ENCODE measurements around the gene ANXA3. TPM values are rescaled to one million over a fixed set of nuclear protein-coding genes. Genes with fewer than 3 reads are reported as not detected.

Gene ANXA3
- total RNA-seq, 3 donors from 2014 or later, result 37.6 to 170 (median 95.7) TPM

DNA sequence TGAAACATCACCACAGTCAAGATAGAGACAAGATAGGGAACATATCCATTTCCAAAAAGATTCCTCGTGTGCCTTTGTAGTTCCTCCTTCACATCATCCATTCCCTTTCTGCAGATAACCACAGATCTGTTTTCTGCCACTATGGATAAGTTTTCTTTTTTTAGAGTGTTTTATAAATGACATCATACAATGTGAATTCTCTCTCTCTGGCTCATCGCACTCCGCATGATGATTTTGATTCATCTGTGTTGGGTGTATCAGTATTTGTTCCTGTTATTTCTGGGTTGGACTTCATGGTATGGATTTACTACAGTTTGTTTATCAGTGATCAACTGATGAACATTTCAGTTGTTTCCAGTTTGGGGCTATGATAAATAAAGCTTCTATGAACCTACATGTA is 23.2 kb upstream of the ANXA3 start:
- H3K9me3 ChIP-seq, result no peaks in the 10 kb centered on the region
- DNase-seq (ENCODE audit: low spot score in 2 of 2), result no peak
- TF ChIP-seq CTCF (IDR thresholded peaks at IDR 0.05), result no peak
- no peak for TF ChIP-seq POLR2A (IDR thresholded peaks at IDR 0.05)
- TF ChIP-seq POLR2AphosphoS5 (IDR thresholded peaks at IDR 0.05), result no peak
- H3K4me3 ChIP-seq, result no peak overlapping the region
- no peaks in the 10 kb centered on the region for H3K4me1 ChIP-seq
- no peaks in the 10 kb centered on the region for H3K27me3 ChIP-seq
- H3K27ac ChIP-seq, result no peak overlapping the region
- intact Hi-C loops (cut with DNase I; ENCODE audit: low total_unique reads), result no loop called here
- H3K36me3 ChIP-seq, result no peaks in the 10 kb centered on the region

DNA sequence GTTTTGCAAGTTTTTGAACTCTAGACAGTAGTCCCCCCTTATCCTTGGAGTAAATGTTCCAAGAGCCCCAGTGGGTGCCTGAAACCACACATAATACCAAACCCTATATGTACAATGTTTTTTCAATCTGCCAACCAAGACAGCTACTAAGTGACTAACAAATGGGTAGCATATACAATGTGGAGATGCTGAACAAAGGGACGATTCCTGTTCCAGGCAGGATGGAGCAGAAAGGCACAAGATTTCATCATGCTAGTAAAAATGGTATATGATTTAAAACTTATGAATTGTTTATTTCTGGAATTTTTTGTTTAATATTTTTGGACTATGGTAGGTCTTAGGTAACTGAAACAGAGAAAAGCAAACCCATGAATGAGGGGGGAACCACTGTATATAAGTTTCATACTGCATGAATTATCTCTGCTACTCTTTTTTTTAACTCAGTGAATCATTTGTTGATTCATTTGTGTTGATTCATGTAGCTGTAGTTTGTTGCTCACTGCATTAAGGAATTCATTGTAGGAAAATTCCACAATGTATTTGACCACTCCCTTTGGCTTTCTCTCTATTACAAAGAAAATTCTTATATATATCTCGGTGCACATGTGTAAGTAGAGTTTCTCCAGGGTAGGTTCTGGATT is 21.9 kb upstream of the ANXA3 start:
- H3K4me3 ChIP-seq, result no peak overlapping the region
- intact Hi-C loops (cut with DNase I; ENCODE audit: low total_unique reads), result no loop called here
- TF ChIP-seq POLR2AphosphoS5 (IDR thresholded peaks at IDR 0.05), result no peak
- TF ChIP-seq CTCF (IDR thresholded peaks at IDR 0.05), result no peak
- no peak for TF ChIP-seq POLR2A (IDR thresholded peaks at IDR 0.05)
- no peak for DNase-seq (ENCODE audit: low spot score in 2 of 2)
- no peak overlapping the region for H3K27ac ChIP-seq
- no peaks in the 10 kb centered on the region for H3K27me3 ChIP-seq
- no peaks in the 10 kb centered on the region for H3K4me1 ChIP-seq
- no peaks in the 10 kb centered on the region for H3K36me3 ChIP-seq
- no peaks in the 10 kb centered on the region for H3K9me3 ChIP-seq

GRCh38 chr4:78532046-78532445 is 19.5 kb upstream of the ANXA3 start:
- H3K4me3 ChIP-seq, result no peak overlapping the region
- no peak for TF ChIP-seq POLR2A (IDR thresholded peaks at IDR 0.05)
- no peak for TF ChIP-seq CTCF (IDR thresholded peaks at IDR 0.05)
- no peak for TF ChIP-seq POLR2AphosphoS5 (IDR thresholded peaks at IDR 0.05)
- intact Hi-C loops (cut with DNase I; ENCODE audit: low total_unique reads), result no loop called here
- H3K4me1 ChIP-seq, result no peaks in the 10 kb centered on the region
- no peaks in the 10 kb centered on the region for H3K36me3 ChIP-seq
- DNase-seq (ENCODE audit: low spot score in 2 of 2), result no peak
- no peaks in the 10 kb centered on the region for H3K9me3 ChIP-seq
- no peak overlapping the region for H3K27ac ChIP-seq
- no peaks in the 10 kb centered on the region for H3K27me3 ChIP-seq

DNA sequence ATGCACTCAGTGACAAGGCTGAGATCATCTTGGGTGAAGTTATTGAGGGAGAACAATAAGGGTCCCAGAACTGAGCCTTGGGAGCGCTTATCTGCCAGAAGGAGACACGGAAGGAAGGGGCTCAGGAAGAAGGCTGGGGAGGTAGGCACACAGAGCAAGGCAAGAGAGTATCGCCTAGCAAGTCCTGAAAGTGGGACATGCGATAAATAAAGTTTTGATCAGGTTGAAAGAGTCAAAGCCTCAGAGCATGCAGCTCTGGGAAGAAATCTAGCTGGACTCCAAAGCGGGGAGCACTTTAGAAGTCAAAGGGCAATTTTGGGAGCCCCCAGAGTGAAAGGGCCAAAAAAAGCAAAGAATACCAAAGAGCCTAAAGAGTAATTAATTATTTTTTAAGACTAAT is 17.7 kb upstream of the ANXA3 start:
- TF ChIP-seq POLR2AphosphoS5 (IDR thresholded peaks at IDR 0.05) (no peak), CTCF (IDR thresholded peaks at IDR 0.05) (no peak), POLR2A (IDR thresholded peaks at IDR 0.05) (no peak)
- H3K4me1 ChIP-seq, result no peaks in the 10 kb centered on the region
- peak overlapping the region; percentile 77 to 88 for H3K27ac ChIP-seq
- intact Hi-C loops (cut with DNase I; ENCODE audit: low total_unique reads), result no loop called here
- H3K9me3 ChIP-seq, result no peaks in the 10 kb centered on the region
- H3K4me3 ChIP-seq, result no peak overlapping the region
- DNase-seq (ENCODE audit: low spot score in 2 of 2), result no peak
- H3K36me3 ChIP-seq, result no peaks in the 10 kb centered on the region
- H3K27me3 ChIP-seq, result no peaks in the 10 kb centered on the region

DNA sequence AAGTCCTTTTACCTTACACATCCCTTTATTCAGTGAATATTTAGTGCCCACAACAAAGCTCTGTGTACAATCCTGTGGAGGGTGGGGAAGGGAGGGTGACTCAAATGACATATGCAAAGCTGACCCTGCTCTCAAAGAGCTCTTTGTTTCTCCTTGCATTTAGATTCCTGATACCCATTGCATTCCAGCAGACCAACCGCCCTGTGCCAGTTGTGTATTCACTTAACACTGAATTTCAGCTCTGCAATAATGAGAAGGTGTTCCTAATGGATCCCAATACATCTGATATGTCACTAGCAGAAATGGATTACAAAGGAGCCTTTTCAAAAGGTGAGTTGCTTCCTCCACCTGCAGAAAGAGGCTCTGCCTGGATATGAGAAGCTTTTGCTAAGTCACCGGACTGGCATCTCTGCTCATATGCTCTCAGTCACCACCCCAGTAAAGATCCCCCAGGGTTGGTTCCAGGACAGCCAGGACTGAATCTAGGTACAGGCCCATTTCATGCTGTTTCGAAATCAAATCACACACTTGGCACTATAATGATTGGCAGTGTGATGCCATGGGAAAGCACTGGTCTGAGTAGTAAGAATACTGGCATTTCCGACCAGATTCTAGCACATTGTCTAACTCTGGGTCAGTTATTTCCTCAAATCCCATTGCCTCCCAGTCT is 17.1 kb upstream of the ANXA3 start:
- H3K36me3 ChIP-seq, result no peaks in the 10 kb centered on the region
- intact Hi-C loops (cut with DNase I; ENCODE audit: low total_unique reads), result no loop called here
- H3K4me3 ChIP-seq, result no peak overlapping the region
- peak in 1 of 2 donors; percentile 77 for DNase-seq (ENCODE audit: low spot score in 2 of 2)
- H3K27me3 ChIP-seq, result no peaks in the 10 kb centered on the region
- peak overlapping the region; percentile 77 to 88 for H3K27ac ChIP-seq
- no peaks in the 10 kb centered on the region for H3K9me3 ChIP-seq
- TF ChIP-seq CTCF (IDR thresholded peaks at IDR 0.05) (no peak), POLR2AphosphoS5 (IDR thresholded peaks at IDR 0.05) (peak in 1 of 3 donors; percentile 56)
- H3K4me1 ChIP-seq, result no peaks in the 10 kb centered on the region

Data from breast epithelium (tissue), 4 donors.